HepG2 (cell line): ENCODE measurements around the gene TGFBI. TPM values are rescaled to one million over a fixed set of nuclear protein-coding genes. Genes with fewer than 3 reads are reported as not detected.

Experiments
- BORCS8-MEF2B ChIP-seq: sonication (generic); formaldehyde crosslinking; IDR thresholded peaks from 2 replicates; pipeline ENCODE4 v1.8.0; 2022; ENCODE audit warnings: mild to moderate bottlenecking, missing genetic modification reagents
- CEBPB ChIP-seq: IDR thresholded peaks from 2 replicates; pipeline ENCODE4 v1.6.1; 2011; ENCODE audit warnings: low read depth, low read length, improper control_type of control experiment, borderline replicate concordance
- ETV5 ChIP-seq: IDR thresholded peaks from 2 replicates; pipeline ENCODE4 v1.6.1; 2018; ENCODE audit warnings: missing biosample characterization, missing genetic modification reagents, inconsistent platforms, borderline replicate concordance
- FOXA3 ChIP-seq: IDR thresholded peaks from 2 replicates; pipeline ENCODE4 v1.6.1; 2016; ENCODE audit warnings: missing genetic modification reagents, missing compliant biosample characterization
- GTF2F1 ChIP-seq: fragments of 150-350 bp; IDR thresholded peaks from 2 replicates; pipeline ENCODE4 v1.6.1; 2014; ENCODE audit warnings: low read length
- HNF4A ChIP-seq: sonication (generic); formaldehyde crosslinking; IDR thresholded peaks from 2 replicates; pipeline ENCODE4 v1.4.0; 2020; ENCODE audit warnings: missing genetic modification reagents
- IKZF4 ChIP-seq: sonication (generic); formaldehyde crosslinking; IDR thresholded peaks from 2 replicates; pipeline ENCODE4 v1.5.1; 2020; ENCODE audit warnings: borderline replicate concordance, mild to moderate bottlenecking, low read depth, missing genetic modification reagents; ENCODE audit errors: not compliant biosample characterization
- JARID2 ChIP-seq: sonication (generic); formaldehyde crosslinking; IDR thresholded peaks from 2 replicates; pipeline ENCODE4 v1.8.1; 2023; ENCODE audit warnings: missing genetic modification reagents, inconsistent platforms; ENCODE audit not compliant: insufficient replicate concordance
- JUN ChIP-seq: sonication (generic); formaldehyde crosslinking; IDR thresholded peaks from 2 replicates; pipeline ENCODE4 v1.4.0; 2020; ENCODE audit warnings: mild to moderate bottlenecking, missing genetic modification reagents
- MEF2D ChIP-seq: sonication (generic); formaldehyde crosslinking; IDR thresholded peaks from 2 replicates; pipeline ENCODE4 v1.5.1; 2020; ENCODE audit warnings: mild to moderate bottlenecking, missing genetic modification reagents
- MTA1 ChIP-seq: sonication (generic); formaldehyde crosslinking; IDR thresholded peaks from 2 replicates; pipeline ENCODE4 v1.4.0; 2020; ENCODE audit warnings: missing genetic modification reagents, mild to moderate bottlenecking, borderline replicate concordance
- RAD21 ChIP-seq: fragments of 450-650 bp; formaldehyde crosslinking; IDR thresholded peaks from 2 replicates; pipeline ENCODE4 v1.5.0; 2020; ENCODE audit warnings: mild to moderate bottlenecking
- RFX3 ChIP-seq: IDR thresholded peaks from 2 replicates; pipeline ENCODE4 v1.6.1; 2016; ENCODE audit warnings: missing biosample characterization, missing genetic modification reagents
- STAG1 ChIP-seq: sonication (generic); formaldehyde crosslinking; IDR thresholded peaks from 2 replicates; pipeline ENCODE4 v1.4.0; 2020; ENCODE audit warnings: missing genetic modification reagents
- TIGD3 ChIP-seq: sonication (generic); formaldehyde crosslinking; IDR thresholded peaks from 2 replicates; pipeline ENCODE4 v1.5.1; 2020; ENCODE audit warnings: mild to moderate bottlenecking, missing genetic modification reagents, borderline replicate concordance
- TSC22D2 ChIP-seq: sonication (generic); formaldehyde crosslinking; IDR thresholded peaks from 2 replicates; pipeline ENCODE4 v1.5.1; 2020; ENCODE audit warnings: missing genetic modification reagents, mild to moderate bottlenecking, borderline replicate concordance
- ZFP37 ChIP-seq: sonication (generic); formaldehyde crosslinking; IDR thresholded peaks from 2 replicates; pipeline ENCODE4 v1.4.0; 2020; ENCODE audit warnings: missing genetic modification reagents, borderline replicate concordance
- ZNF343 ChIP-seq: sonication (generic); formaldehyde crosslinking; IDR thresholded peaks from 2 replicates; pipeline ENCODE4 v1.4.0; 2020; ENCODE audit warnings: mild to moderate bottlenecking, missing genetic modification reagents
- ZNF496 ChIP-seq: sonication (generic); formaldehyde crosslinking; IDR thresholded peaks from 2 replicates; pipeline ENCODE4 v1.8.1; 2023; ENCODE audit warnings: mild to moderate bottlenecking, moderate library complexity, missing genetic modification reagents; ENCODE audit not compliant: insufficient replicate concordance
- ZNF713 ChIP-seq: sonication (generic); formaldehyde crosslinking; IDR thresholded peaks from 2 replicates; pipeline ENCODE4 v1.4.0; 2020; ENCODE audit warnings: mild to moderate bottlenecking, missing genetic modification reagents
- ZNF747 ChIP-seq: sonication (generic); formaldehyde crosslinking; IDR thresholded peaks from 2 replicates; pipeline ENCODE4 v1.8.1; 2023; ENCODE audit warnings: missing genetic modification reagents, mild to moderate bottlenecking, borderline replicate concordance
- ZNF83 ChIP-seq: sonication (generic); formaldehyde crosslinking; IDR thresholded peaks from 2 replicates; pipeline ENCODE4 v1.4.0; 2020; ENCODE audit warnings: missing genetic modification reagents, mild to moderate bottlenecking, borderline replicate concordance
- polyA plus RNA-seq, 8 experiments: library from polyadenylated mRNA; depleted of rRNA in 3 of 8; stranded (reverse) in 7 of 8; unstranded in 1 of 8; fragments of >200 nt; fragmentation: Illumina TruSeq in 4 of 8; extraction: Trizol in 4 of 8; gene quantifications; 2 replicates each; pipeline versions ENCODE4 v1.2.1 to v1.2.3, GENCODE V29; 2011 to 2016; ENCODE audit warnings: low read depth in 4 of 8, missing spikeins in 1 of 8, mixed read lengths in 1 of 8; ENCODE audit not compliant: insufficient read depth in 1 of 8
- total RNA-seq, 5 experiments: library from RNA; depleted of rRNA; stranded (reverse); fragments of >200 nt; fragmentation: Illumina TruSeq; extraction: Trizol; gene quantifications; 2 replicates each; pipeline ENCODE4 v1.2.3, GENCODE V29; 2016; ENCODE audit warnings: low read depth in 1 of 5
- TF ChIP-seq, protein P1 (sequence below): sonication (generic); formaldehyde crosslinking; conservative IDR thresholded peaks from 2 replicates; pipeline ENCODE4 v1.8.0; 2022; ENCODE audit warnings: low read depth, missing genetic modification reagents
- TF ChIP-seq, protein P2 (sequence below): sonication (generic); formaldehyde crosslinking; IDR thresholded peaks from 2 replicates; pipeline ENCODE4 v1.8.0; 2022; ENCODE audit warnings: mild to moderate bottlenecking, missing genetic modification reagents
- TF ChIP-seq, protein P3 (sequence below): sonication (generic); formaldehyde crosslinking; IDR thresholded peaks from 2 replicates; pipeline ENCODE4 v1.4.0; 2020; ENCODE audit warnings: missing genetic modification reagents, borderline replicate concordance

Gene TGFBI
- total and polyA plus RNA-seq, 2 of the 13 experiments (the other 11 are each of a cell fraction or from before 2014, with no cell fraction given): 275 to 457 TPM

- no peak for TF ChIP-seq TIGD3 (CRISPR knock-in tag)
- TF ChIP-seq RFX3 (CRISPR knock-in tag): no peak
- 0 out of 2 replicates have a peak, but pooled peaks have one; percentile 57 for TF ChIP-seq ZFP37 (CRISPR knock-in tag)
- no peak for TF ChIP-seq TSC22D2 (CRISPR knock-in tag)
- TF ChIP-seq GTF2F1: no peak
- TF ChIP-seq JUN (CRISPR knock-in tag): no peak
- no peak for TF ChIP-seq BORCS8-MEF2B (CRISPR knock-in tag)
- TF ChIP-seq FOXA3 (CRISPR knock-in tag): peak; percentile 28; the same call in 1 of the 2 replicates
- no peak for TF ChIP-seq ZNF83 (CRISPR knock-in tag)
- TF ChIP-seq, protein P1, sequence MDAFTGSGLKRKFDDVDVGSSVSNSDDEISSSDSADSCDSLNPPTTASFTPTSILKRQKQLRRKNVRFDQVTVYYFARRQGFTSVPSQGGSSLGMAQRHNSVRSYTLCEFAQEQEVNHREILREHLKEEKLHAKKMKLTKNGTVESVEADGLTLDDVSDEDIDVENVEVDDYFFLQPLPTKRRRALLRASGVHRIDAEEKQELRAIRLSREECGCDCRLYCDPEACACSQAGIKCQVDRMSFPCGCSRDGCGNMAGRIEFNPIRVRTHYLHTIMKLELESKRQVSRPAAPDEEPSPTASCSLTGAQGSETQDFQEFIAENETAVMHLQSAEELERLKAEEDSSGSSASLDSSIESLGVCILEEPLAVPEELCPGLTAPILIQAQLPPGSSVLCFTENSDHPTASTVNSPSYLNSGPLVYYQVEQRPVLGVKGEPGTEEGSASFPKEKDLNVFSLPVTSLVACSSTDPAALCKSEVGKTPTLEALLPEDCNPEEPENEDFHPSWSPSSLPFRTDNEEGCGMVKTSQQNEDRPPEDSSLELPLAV (CRISPR knock-in tag): no peak
- TF ChIP-seq ETV5 (CRISPR knock-in tag): no peak
- TF ChIP-seq RAD21 (CRISPR knock-in tag): peak; percentile 91
- peak; percentile 94 for TF ChIP-seq STAG1 (CRISPR knock-in tag)
- no peak for TF ChIP-seq ZNF343 (CRISPR knock-in tag)
- TF ChIP-seq MTA1 (CRISPR knock-in tag): no peak
- no peak for TF ChIP-seq CEBPB
- 0 out of 2 replicates have a peak, but pooled peaks have one; percentile 25 for TF ChIP-seq ZNF747 (CRISPR knock-in tag)
- TF ChIP-seq, protein P2, sequence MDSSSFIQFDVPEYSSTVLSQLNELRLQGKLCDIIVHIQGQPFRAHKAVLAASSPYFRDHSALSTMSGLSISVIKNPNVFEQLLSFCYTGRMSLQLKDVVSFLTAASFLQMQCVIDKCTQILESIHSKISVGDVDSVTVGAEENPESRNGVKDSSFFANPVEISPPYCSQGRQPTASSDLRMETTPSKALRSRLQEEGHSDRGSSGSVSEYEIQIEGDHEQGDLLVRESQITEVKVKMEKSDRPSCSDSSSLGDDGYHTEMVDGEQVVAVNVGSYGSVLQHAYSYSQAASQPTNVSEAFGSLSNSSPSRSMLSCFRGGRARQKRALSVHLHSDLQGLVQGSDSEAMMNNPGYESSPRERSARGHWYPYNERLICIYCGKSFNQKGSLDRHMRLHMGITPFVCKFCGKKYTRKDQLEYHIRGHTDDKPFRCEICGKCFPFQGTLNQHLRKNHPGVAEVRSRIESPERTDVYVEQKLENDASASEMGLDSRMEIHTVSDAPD (CRISPR knock-in tag): no peak
- TF ChIP-seq HNF4A (CRISPR knock-in tag): peak; percentile 39
- TF ChIP-seq ZNF496: no peak
- TF ChIP-seq, protein P3, sequence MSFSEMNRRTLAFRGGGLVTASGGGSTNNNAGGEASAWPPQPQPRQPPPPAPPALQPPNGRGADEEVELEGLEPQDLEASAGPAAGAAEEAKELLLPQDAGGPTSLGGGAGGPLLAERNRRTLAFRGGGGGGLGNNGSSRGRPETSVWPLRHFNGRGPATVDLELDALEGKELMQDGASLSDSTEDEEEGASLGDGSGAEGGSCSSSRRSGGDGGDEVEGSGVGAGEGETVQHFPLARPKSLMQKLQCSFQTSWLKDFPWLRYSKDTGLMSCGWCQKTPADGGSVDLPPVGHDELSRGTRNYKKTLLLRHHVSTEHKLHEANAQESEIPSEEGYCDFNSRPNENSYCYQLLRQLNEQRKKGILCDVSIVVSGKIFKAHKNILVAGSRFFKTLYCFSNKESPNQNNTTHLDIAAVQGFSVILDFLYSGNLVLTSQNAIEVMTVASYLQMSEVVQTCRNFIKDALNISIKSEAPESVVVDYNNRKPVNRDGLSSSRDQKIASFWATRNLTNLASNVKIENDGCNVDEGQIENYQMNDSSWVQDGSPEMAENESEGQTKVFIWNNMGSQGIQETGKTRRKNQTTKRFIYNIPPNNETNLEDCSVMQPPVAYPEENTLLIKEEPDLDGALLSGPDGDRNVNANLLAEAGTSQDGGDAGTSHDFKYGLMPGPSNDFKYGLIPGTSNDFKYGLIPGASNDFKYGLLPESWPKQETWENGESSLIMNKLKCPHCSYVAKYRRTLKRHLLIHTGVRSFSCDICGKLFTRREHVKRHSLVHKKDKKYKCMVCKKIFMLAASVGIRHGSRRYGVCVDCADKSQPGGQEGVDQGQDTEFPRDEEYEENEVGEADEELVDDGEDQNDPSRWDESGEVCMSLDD (CRISPR knock-in tag): no peak
- TF ChIP-seq IKZF4 (CRISPR knock-in tag): no peak
- TF ChIP-seq ZNF713 (CRISPR knock-in tag): no peak
- no peak for TF ChIP-seq MEF2D (CRISPR knock-in tag)
- TF ChIP-seq JARID2 (CRISPR knock-in tag): no peak
These were observed 39.1 kb upstream of the TGFBI start (continued) for GRCh38 chr5:135989686-135990085.
